ENCODE data around the gene SDHA.

- TF ChIP-seq CTCF (IDR thresholded peaks at IDR 0.05; ENCODE audit: low read depth, low read length) (no peak), POLR2A (IDR thresholded peaks at IDR 0.05; ENCODE audit: extremely low read depth, insufficient read length) (no peak), MAX (IDR thresholded peaks at IDR 0.05; ENCODE audit: low read depth, low read length) (no peak), MYC (IDR thresholded peaks at IDR 0.05; ENCODE audit: low read depth, low read length) (no peak)
These were observed 52.2 kb downstream of the SDHA start for GRCh38 chr5:270340-270739.

Measured in NB4 (cell line).